ENCODE results near the gene RPN1. TPM values are rescaled to one million over a fixed set of nuclear protein-coding genes. Genes with fewer than 3 reads are reported as not detected.

The RPN1 gene
- total RNA-seq, 1 donor from 2014 or later, result 246 TPM

- FAIRE-seq, result no peak
- no peak for DNase-seq (ENCODE audit: low spot score in 2 of 2)
Measured at GRCh38 chr3:128585189-128585588, 65.4 kb downstream of the RPN1 start.

GRCh38 chr3:128584412-128585020, 66.1 kb downstream of the RPN1 start:
- peak; percentile 57 to 80 for DNase-seq (ENCODE audit: low spot score in 2 of 2)
- FAIRE-seq, result no peak

GRCh38 chr3:128581566-128581965, 69.1 kb downstream of the RPN1 start:
- no peak for DNase-seq (ENCODE audit: low spot score in 2 of 2)
- no peak for FAIRE-seq

- DNase-seq (ENCODE audit: low spot score in 2 of 2) (no peak), FAIRE-seq (no peak)
Measured at GRCh38 chr3:128579927-128580326, 70.7 kb downstream of the RPN1 start.

GRCh38 chr3:128578346-128578745, 72.3 kb downstream of the RPN1 start:
- no peak for DNase-seq (ENCODE audit: low spot score in 2 of 2)

GRCh38 chr3:128577711-128578110, 72.9 kb downstream of the RPN1 start:
- DNase-seq (ENCODE audit: low spot score in 2 of 2), result no peak
- FAIRE-seq, result no peak

More at GRCh38 chr3:128578346-128578745, 72.3 kb downstream of the RPN1 start:
- no peak for FAIRE-seq

GRCh38 chr3:128576290-128576689, 74.3 kb downstream of the RPN1 start:
- no peak for DNase-seq (ENCODE audit: low spot score in 2 of 2)
- no peak for FAIRE-seq

- FAIRE-seq (no peak), DNase-seq (ENCODE audit: low spot score in 2 of 2) (no peak)
Measured at GRCh38 chr3:128575777-128576176, 74.8 kb downstream of the RPN1 start.

GRCh38 chr3:128573707-128574162, 76.9 kb downstream of the RPN1 start:
- no peak for FAIRE-seq
- DNase-seq (ENCODE audit: low spot score in 2 of 2), result no peak

- FAIRE-seq, result no peak
- no peak for DNase-seq (ENCODE audit: low spot score in 2 of 2)
Measured at GRCh38 chr3:128573160-128573559, 77.5 kb downstream of the RPN1 start.

GRCh38 chr3:128572644-128573105, 77.9 kb downstream of the RPN1 start:
- DNase-seq (ENCODE audit: low spot score in 2 of 2), result no peak
- FAIRE-seq, result no peak

- no peak for DNase-seq (ENCODE audit: low spot score in 2 of 2)
- FAIRE-seq, result no peak
Measured at GRCh38 chr3:128572013-128572412, 78.6 kb downstream of the RPN1 start.

Other genes starting within 250 kb of the RPN1 start
- not detected for gene DNAJB8, start 183.9 kb downstream of the RPN1 start, total RNA-seq
- gene GATA2, start 157.6 kb downstream of the RPN1 start, total RNA-seq, result 0.41 TPM
- 29.8 TPM for gene RAB7A, start 75.4 kb upstream of the RPN1 start, total RNA-seq
- gene ACAD9, start 228.8 kb upstream of the RPN1 start, total RNA-seq, result 27.7 TPM

All from frontal cortex (tissue), 4 donors.